ENCODE measurements around the gene IL23R.

- no peak for TF ChIP-seq CTCF (IDR thresholded peaks at IDR 0.05)
- TF ChIP-seq SMC3 (IDR thresholded peaks at IDR 0.05; ENCODE audit: low read depth, low read length) = no peak
- TF ChIP-seq MXI1 (IDR thresholded peaks at IDR 0.05; ENCODE audit: low read depth, low read length) = no peak
- TF ChIP-seq NFIC (IDR thresholded peaks at IDR 0.05; ENCODE audit: borderline replicate concordance) = no peak
Observed at GRCh38 chr1:67171978-67172377, 5.7 kb downstream of the IL23R start.

Data from SK-N-SH (cell line).